ENCODE data around the gene RASEF. TPM values are rescaled to one million over a fixed set of nuclear protein-coding genes. Genes with fewer than 3 reads are reported as not detected.

Gene RASEF
- total RNA-seq = not detected
- total RNA-seq (2013) = not detected

GRCh38 chr9:83062651-83063527, at the start of gene RASEF:
Gene RASEF, minus strand, starts transcription at chr9:83063142. Its CDS starts 275 bp downstream, at chr9:83062867.
- no peak for DNase-seq
- Histone ChIP-seq H3K27ac (ENCODE audit: low read length) (no peak within 1 kb of the TSS), H3K4me1 (ENCODE audit: control insufficient read depth, insufficient read depth, low read length) (no peaks in the 10 kb centered on the region), H3K4me3 (ENCODE audit: low read length) (no peak within 1 kb of the TSS), H3K9me3 (ENCODE audit: control insufficient read depth, insufficient read depth, low read length) (no peaks in the 10 kb centered on the region), H3K27me3 (ENCODE audit: control insufficient read depth, insufficient read depth, low read length) (peaks cover 7% of the 10 kb centered on the region), H3K36me3 (ENCODE audit: control insufficient read depth, insufficient read depth, low read length) (no peaks in the 10 kb centered on the region)
- WGBS (ENCODE audit: insufficient coverage) = 5% methylated on average over 97 of the region's 99 CpGs
- peaks cover 0 to 4% of the 10 kb centered on the region in 2 donors for H3K9me3 Mint-ChIP-seq
- peaks cover 17 to 36% of the 10 kb centered on the region in 2 donors for H3K27me3 Mint-ChIP-seq (ENCODE audit: low read depth in 2 of 2)
- no peaks in the 10 kb centered on the region for H3K36me3 Mint-ChIP-seq
- H3K27ac Mint-ChIP-seq = no peak within 1 kb of the TSS
- no peak for ATAC-seq
- intact Hi-C loops (cut with micrococcal nuclease) = no loop called here
- no peak within 1 kb of the TSS for H3K4me3 Mint-ChIP-seq
- TF ChIP-seq CTCF (IDR thresholded peaks at IDR 0.05) = no peak
- H3K4me1 Mint-ChIP-seq = no peaks in the 10 kb centered on the region

DNA sequence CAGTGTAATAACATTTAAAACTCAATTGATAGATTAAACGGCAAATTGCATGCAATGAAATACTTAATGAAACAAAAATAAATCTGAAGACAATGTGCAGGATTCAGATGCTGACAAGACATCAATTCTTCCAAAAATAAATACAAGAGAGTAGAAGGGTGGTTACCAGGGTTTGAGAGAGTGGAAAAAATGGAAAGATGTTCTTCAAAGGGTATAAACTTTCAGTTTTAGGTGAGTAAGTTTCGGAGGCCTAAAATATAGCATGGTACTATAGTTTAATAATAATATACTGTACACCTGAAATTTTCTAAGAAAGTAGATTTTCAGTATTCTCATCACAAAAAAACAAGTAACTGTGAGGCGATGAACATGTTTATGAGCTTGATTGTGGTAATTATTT, 48.2 kb upstream of the RASEF start:
- peaks cover 8 to 17% of the 10 kb centered on the region in 2 donors for H3K9me3 Mint-ChIP-seq
- intact Hi-C loops (cut with micrococcal nuclease) = no loop called here
- no peaks in the 10 kb centered on the region for H3K27me3 Mint-ChIP-seq (ENCODE audit: low read depth in 2 of 2)

DNA sequence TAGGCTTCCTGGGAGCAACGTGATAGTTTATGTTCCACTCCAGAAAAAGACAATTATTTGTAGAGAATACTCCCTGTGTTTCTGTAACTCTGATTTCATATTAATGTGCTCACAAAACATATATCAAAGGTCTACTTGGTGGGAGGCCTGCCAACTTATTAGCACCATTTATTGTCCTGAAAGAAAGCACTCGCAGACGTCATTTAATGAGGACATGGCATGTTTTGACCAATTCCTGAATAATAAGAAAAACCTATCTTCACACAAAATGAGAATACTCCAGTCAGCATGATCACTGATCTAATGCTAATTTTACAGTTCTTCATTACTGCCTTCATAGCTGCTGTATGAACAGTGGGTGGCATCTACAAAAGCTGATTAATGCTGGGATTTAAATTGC, 46.4 kb upstream of the RASEF start:
- Mint-ChIP-seq H3K4me1 (no peaks in the 10 kb centered on the region), H3K27me3 (ENCODE audit: low read depth in 2 of 2) (no peaks in the 10 kb centered on the region), H3K36me3 (peaks cover 5% of the 10 kb centered on the region), H3K27ac (no peak overlapping the region), H3K9me3 (peaks cover 6 to 13% of the 10 kb centered on the region in 2 donors), H3K4me3 (no peak overlapping the region)
- Histone ChIP-seq H3K27me3 (ENCODE audit: control insufficient read depth, insufficient read depth, low read length) (no peaks in the 10 kb centered on the region), H3K9me3 (ENCODE audit: control insufficient read depth, insufficient read depth, low read length) (peaks cover 5% of the 10 kb centered on the region), H3K36me3 (ENCODE audit: control insufficient read depth, insufficient read depth, low read length) (no peaks in the 10 kb centered on the region), H3K27ac (ENCODE audit: low read length) (no peak overlapping the region), H3K4me1 (ENCODE audit: control insufficient read depth, insufficient read depth, low read length) (no peaks in the 10 kb centered on the region), H3K4me3 (ENCODE audit: low read length) (no peak overlapping the region)
- no peak for TF ChIP-seq CTCF (IDR thresholded peaks at IDR 0.05)
- DNase-seq (no peak), ATAC-seq (no peak)
- intact Hi-C loops (cut with micrococcal nuclease) = no loop called here
- 90% methylated on average over 3 of the region's 3 CpGs for WGBS (ENCODE audit: insufficient coverage)

More for the DNA sequence above, 48.2 kb upstream of the RASEF start:
- ATAC-seq (no peak), DNase-seq (no peak)
- Histone ChIP-seq H3K27ac (ENCODE audit: low read length) (no peak overlapping the region), H3K36me3 (ENCODE audit: control insufficient read depth, insufficient read depth, low read length) (no peaks in the 10 kb centered on the region), H3K27me3 (ENCODE audit: control insufficient read depth, insufficient read depth, low read length) (no peaks in the 10 kb centered on the region), H3K4me1 (ENCODE audit: control insufficient read depth, insufficient read depth, low read length) (no peaks in the 10 kb centered on the region), H3K9me3 (ENCODE audit: control insufficient read depth, insufficient read depth, low read length) (peaks cover 10% of the 10 kb centered on the region), H3K4me3 (ENCODE audit: low read length) (no peak overlapping the region)
- no peaks in the 10 kb centered on the region for H3K4me1 Mint-ChIP-seq
- H3K4me3 Mint-ChIP-seq = no peak overlapping the region
- H3K36me3 Mint-ChIP-seq = peaks cover 14% of the 10 kb centered on the region
- no peak for TF ChIP-seq CTCF (IDR thresholded peaks at IDR 0.05)
- no CpG with 5 or more reads among the region's 3 CpGs for WGBS (ENCODE audit: insufficient coverage)
- no peak overlapping the region for H3K27ac Mint-ChIP-seq

Measured in natural killer cell (primary cell).